Kidney glomerular epithelial cell (primary cell): ENCODE data around the gene GLE1.

Experiments
- DNase-seq: peaks from one replicate; lab custom pipeline; 2025; lab: John Stamatoyannopoulos, UW

The GLE1 gene, protein sequence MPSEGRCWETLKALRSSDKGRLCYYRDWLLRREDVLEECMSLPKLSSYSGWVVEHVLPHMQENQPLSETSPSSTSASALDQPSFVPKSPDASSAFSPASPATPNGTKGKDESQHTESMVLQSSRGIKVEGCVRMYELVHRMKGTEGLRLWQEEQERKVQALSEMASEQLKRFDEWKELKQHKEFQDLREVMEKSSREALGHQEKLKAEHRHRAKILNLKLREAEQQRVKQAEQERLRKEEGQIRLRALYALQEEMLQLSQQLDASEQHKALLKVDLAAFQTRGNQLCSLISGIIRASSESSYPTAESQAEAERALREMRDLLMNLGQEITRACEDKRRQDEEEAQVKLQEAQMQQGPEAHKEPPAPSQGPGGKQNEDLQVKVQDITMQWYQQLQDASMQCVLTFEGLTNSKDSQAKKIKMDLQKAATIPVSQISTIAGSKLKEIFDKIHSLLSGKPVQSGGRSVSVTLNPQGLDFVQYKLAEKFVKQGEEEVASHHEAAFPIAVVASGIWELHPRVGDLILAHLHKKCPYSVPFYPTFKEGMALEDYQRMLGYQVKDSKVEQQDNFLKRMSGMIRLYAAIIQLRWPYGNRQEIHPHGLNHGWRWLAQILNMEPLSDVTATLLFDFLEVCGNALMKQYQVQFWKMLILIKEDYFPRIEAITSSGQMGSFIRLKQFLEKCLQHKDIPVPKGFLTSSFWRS

DNA sequence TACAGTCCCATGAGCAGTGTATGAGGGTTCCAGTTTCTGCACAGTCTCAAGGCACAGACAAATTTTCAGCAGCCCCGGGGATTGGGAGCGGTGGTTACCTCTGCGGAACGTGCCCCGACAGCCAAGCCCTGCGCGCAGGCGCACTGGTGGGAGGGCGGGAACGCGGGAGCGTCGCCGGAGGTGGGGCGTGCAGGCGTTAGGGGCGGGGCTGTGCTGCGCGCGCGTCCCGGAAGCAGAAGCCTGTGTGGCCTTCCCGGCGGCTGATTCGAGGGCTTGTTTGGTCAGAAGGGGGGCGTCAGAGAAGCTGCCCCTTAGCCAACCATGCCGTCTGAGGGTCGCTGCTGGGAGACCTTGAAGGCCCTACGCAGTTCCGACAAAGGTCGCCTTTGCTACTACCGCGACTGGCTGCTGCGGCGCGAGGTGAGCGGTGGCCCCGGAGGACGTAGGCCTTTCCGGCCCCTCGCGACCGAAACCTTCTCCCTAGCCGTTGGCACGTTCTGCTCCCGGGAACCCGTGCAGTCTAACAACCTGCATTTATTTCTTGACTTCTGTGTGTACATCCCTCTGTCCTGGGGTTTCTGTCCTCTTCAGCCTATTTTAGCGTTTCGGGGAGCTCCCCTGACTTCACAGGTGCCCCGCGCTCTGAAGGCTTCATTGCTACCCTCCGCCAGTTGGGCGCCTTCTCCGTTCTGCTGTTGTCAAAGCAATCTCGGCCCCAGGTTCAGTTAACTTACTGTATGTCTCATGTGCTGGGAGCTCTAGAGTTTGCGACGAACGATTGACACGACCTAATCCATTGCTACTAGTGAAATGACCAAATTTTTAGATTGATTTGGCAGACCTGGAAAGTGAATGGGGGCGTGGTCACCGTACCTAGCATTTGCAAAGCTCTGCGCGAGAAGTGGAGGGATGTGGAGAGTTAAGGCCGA lies at the start of gene GLE1:
TSS of gene GLE1 (plus strand) at position 235 of the 929 bp plus-strand sequence. CDS start at position 322, 87 bp downstream.
- peak; percentile 77 for DNase-seq

DNA sequence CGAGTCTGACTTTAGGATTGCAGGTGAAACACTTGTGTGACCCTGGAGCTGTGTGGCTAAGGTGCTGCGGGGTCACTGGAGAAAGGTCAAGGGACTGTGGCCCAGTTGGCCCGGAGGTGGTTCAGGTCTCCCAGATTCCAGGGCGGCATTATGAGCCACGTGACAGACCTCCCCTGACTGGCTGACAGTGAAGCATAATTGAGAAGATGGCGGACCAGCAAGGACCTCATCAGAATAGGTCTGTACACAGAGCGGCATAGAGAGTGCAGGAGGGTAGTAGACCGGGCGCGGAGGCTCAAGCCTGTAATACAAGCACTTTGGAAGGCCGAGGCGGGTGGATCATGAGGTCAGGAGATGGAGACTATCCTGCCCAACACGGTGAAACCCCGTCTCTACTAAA lies 49.5 kb upstream of the GLE1 start:
- DNase-seq, result no peak

DNA sequence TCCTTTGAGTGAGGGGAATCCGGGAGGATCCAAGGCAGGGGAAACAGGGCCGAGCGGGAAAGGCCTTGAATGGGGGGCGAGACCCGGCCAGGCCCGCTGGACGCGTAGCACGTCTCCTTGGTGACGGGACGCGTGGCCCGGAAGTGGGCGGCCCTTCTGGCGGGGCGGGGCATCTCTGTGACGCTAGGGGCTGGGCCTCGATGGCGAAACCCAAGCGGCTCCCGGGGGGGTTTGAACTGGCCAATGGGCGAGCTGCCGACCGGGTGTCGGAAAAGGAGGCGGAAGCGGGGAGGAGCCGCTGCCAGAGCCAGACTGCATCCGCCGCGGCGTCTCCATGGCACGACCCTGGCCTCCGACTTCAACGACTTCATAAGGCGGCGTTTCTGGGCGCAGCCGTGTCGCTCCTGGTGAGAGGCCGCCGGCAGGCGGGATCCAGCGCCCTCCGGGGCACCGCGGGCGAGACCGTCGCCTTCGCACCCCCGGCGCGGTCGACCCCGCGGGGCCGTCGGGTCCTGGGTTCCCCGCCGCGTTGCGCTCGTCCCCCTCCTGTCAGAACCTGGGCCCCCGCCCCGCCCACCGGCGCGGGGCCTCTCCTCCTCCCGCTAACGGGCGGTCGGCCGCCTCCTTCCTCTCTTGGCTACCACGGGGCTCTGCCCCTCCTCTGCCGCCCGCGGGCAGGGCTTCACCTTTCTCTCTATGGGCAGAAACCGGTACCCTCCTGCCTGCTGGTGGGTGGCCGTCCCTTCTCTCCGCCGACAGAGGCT lies 48.5 kb upstream of the GLE1 start, which contains the start of gene ODF2:
TSS of gene ODF2 (plus strand) at position 158 of the 764 bp plus-strand sequence. CDS start at position 244, 86 bp downstream.
- peak; percentile 89 for DNase-seq

DNA sequence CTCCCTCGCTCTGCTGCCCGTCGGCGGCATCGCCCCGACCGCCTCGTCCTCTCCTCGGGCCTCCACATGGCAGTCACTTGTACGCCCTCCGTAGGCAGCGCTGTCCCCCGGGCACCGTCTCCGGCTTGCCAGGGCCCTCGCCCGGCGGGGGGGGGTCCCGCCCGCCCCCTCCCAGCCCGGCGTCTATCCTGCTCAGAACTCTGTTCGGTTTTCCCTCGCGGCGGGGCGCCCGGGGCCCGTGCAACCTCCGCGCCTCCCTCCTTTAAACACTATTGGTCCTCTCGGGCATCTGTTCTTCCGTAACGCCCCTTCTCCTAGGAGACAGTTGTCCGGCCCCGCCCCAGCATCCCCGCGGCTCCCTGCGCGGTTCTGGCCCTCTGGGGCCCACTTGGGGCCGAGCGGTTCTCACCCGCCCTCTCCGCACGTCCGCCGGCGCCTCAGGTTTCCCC lies 47.9 kb upstream of the GLE1 start:
- peak; percentile 31 for DNase-seq

DNA sequence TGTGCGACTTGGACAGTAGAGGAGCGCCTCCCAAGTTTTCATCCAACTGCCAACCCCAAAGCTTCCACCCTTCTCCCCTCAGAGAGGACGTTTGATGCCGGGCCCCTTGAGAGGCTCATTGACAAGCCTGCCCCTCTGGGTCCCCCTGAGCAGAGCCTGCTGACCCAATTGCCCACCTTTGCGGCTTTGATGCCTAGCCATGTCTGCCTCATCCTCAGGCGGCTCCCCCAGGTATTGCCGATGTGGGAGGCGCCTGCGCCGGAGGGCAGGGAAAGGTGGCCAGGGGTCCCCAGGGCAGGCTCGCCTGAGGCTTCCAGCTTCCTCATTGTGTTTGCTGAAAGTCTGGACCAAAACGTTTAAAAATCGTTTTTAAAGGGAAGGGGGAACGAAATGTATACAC lies 47.3 kb upstream of the GLE1 start:
- no peak for DNase-seq

DNA sequence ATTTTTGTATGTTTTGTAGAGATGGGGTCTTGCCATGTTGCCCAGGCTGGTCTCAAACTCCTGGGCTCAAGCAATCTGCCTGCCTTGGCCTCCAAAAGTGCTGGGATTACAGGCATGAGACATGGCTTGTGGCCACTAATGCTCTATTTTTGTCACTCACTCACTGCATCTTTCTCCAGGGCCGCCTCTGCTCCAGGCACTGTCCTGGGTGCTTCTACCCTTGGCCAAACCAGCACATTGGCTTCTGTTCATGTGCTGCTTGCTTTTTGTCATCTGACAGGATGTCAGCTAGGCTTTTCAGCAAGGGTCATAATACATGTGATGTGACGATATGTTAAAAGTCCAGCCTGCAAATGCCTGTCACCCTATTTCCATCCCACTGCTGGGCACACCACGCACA lies 45.5 kb upstream of the GLE1 start:
- DNase-seq, result no peak

DNA sequence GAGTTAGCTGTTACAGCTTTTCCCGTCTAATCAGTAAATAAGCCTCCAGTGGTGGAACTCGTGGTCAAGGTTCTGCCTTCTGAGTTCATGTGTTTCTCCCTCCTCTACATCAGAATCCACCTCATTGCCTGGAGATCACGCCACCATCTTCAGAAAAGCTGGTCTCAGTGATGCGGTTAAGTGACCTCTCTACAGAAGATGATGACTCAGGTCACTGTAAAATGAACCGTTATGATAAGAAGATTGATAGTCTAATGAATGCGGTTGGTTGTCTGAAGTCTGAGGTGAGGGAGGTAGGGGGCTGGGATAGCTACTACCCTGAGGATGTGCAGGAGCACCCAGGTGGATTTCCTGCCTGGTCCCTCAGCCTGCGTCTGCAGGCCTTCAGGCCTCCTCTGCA lies 35.4 kb upstream of the GLE1 start:
- no peak for DNase-seq

DNA sequence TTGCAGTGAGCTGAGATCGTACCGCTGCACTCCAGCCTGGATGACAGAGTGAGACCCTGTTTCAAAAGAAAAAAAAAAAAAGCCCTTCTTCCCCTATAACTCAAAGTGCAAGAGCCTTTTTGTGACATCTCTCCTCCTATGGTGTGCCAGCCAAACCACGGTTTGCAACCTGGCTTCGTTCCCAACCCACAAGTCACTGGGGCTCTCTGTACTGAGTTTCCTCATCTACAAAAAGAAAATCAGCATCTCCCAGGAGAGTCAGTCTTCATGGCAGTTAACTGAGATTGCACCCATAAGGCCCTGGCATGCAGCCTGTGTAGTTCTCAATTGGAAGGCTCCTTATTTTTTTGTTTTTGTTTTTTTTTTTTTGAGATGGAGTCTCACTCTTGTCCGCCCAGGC lies 34.0 kb upstream of the GLE1 start:
- DNase-seq, result no peak

DNA sequence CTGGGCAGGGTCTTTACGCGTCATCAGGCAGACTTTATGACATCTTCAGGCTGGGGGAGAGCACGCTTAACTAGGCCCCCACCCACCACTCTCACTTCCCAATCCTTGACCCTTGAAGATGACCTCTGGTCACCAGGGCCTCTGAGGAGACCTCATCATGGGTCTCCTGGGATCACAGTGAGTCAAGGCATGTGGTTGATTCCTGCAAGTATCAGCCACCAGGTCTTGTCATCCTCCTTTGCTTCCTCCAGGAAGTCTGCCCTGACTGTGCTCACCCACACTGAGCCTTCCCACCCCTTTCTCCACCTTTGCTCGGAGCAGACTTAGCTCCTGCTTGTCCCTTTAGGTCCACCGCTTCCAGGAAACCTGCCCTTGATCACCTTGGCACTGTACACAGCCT lies 31.4 kb upstream of the GLE1 start:
- no peak for DNase-seq

DNA sequence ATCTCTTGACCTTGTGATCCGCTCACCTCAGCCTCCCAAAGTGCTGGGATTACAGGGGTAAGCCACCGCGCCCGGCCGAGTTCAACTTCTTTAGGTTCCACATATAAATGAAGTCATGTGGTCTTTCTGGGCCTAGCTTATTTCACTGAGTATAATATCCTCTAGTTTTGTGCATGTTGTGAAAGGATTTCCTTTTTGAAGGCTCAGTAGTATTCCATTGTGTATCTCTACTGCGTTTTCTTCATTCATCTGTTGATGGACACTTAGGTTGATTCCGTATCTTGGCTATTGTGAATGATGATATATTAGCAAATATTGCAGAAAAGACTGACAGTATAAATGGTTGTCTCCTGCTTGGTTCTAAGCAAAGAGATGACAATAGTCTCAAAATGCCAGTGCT lies 28.7 kb upstream of the GLE1 start:
- DNase-seq, result no peak

DNA sequence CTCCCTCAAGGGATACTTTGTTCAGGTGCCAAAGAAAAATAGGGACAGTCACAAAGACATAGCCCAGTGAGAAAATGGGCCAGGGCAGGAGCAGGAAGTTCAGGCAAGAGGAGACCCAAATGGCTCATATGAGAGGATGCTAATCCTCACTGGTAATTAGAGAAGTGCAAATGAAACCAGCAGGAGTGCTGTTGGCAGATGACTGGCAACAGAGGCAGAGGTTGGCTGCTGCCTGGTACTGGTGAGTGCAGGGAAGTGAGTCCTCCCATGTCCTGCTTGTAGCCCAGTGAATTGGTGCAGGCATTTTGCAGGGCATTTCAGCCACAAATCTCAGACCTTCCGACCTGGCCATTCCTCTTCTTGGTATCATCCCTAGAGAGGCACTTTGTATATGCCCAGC lies 25.3 kb upstream of the GLE1 start:
- DNase-seq, result no peak

DNA sequence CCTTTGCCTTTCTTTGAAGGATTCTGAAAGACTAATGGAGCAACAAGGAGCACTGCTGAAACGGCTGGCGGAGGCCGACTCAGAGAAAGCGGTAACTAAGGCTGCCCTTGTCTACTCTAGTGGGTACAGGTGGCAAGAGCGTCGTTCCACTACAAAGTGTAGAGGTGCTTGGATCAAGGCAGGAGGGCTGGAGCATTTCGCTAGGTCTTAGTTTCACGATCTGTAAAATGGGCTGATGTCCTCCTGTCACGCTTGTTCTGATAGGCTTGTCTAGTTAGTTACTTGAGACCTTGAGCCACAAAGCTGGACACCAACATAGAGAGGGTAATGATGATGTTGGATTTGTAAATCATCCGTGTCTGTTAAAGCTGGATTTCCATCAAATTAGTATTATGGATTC lies 23.0 kb upstream of the GLE1 start:
- no peak for DNase-seq

DNA sequence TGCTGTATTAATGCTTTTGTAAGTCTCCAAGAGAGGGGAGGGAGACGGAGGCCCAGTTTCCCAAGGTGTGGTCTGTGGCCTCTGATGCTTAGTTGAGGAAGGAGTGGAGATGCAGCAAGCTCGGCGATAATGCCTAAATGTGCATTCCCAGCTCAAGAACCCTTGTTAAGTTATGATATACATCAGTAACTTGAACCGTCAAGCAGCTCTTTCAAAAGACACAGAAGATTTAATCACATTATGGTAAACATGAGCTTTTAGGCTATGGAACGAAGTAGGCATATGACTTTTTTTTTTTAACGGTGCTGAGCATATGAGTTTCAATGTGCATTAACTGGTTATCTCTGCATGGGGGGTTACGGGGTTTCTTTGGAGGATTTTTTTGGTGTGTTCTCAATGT lies 22.3 kb upstream of the GLE1 start:
- no peak for DNase-seq

DNA sequence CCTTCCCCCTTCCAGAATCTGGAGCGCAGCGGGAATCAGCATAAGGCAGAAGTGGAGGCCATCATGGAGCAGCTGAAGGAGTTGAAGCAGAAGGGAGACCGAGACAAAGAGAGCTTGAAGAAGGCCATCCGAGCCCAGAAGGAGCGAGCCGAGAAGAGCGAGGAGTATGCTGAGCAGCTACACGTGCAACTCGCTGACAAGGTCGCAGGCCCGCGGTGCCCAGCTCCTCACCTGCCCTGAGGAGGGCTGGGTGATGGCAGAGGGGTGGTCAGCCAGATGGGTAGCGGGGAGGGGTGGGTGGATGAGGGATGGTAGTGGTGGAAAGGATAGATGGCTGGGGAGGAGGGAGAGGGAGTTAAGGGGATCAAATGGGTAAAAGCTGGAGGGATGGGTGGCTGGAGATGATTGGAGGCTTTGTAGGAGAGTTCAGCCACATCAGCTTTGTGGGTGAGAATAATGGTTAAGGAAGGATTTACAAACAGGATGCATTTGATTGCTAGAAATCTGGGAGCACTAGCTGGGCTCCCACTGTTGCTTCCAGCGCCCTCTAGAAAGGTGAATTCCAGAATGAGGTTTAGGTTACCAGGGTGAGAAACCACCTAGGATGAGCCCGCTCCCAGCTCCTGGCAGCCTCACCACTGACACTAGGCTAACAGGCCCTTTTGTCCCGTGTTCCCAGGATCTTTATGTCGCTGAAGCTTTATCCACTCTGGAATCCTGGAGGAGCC lies 19.7 kb upstream of the GLE1 start:
- DNase-seq, result no peak

DNA sequence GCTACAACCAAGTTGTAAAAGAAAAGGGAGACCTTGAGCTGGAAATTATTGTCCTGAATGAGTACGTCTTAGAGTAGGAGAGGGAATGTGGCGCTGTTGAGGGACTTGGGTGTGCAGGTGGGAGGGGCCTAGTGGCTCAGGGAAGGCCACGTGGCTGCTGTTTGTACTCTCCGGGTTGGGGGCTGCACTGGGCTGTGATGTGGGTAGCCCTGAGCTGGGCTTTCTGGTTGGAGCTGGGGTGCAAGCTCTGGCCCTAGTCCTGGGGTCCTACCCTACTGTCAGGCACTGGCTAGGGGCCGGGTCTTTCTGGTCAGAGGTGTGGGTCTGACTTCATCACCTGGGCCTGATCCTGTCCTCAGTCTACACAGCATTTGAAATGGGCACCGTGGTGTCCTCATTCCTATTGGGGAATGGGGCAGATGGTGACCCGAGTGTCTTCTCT lies 19.1 kb upstream of the GLE1 start:
- no peak for DNase-seq

DNA sequence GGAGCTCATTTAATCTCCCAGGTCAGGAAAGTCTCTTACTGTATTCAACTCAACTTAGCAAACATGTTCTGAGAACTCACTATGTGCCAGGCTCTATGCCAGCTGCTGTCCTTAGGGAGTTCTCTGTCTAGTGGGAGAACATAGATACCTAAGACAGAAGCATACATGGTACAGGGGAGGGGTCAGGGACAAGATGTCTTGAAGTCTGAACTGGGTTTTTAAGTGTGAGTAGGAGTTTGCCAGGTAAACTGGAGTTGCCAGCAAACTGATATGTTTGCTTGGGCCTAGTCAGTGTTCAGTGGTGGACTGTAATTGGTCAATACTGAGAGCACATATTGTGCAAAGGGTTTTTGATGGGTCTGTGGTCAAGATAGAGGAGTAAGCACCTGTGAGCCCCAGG lies 18.3 kb upstream of the GLE1 start:
- DNase-seq, result no peak

DNA sequence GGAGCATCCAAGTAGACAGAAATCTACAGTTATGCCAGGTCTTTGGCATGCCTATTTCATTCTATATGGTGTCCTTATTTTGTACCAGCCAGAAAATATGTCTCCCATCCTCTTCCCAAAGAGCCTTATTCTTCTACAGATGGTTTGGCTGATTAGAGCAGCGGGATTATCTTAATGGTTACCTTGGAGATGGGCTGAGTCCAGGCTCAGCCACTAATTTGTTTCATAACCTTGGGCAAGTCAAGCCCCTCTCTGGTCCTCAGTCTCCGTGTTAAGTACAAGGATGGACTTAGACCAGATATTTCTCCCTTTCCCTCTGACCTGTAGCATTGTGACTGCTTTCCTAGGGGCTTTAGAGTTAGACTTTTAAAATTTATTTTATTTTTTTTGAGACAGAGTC lies 11.1 kb upstream of the GLE1 start:
- DNase-seq, result no peak

DNA sequence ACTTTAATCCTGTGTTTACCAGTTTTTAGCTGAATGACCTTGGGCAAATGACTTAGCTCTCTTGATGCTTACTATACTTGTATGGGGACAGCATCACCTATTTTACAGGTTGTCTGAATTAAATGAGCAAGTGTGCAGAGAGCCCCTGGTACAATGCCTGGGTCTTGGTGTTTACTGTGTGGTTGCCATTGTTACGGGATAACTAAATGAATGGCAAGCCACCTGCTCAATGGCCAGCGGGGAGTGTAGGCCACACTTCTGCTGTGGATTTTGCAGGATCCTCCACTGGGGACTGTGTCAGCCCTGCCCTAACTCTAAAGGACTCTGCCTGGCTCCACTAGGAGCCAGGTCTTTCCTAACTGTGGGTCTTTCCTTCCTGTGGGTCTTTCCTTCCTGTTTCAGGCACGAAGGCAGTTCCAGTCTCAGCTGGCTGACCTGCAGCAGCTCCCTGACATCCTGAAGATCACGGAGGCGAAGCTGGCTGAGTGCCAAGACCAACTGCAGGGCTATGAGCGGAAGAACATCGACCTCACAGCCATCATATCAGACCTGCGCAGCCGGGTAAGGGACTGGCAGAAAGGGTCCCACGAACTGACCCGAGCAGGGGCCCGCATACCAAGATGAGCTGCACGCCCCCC lies 10.3 kb upstream of the GLE1 start:
- peak; percentile 14 for DNase-seq

DNA sequence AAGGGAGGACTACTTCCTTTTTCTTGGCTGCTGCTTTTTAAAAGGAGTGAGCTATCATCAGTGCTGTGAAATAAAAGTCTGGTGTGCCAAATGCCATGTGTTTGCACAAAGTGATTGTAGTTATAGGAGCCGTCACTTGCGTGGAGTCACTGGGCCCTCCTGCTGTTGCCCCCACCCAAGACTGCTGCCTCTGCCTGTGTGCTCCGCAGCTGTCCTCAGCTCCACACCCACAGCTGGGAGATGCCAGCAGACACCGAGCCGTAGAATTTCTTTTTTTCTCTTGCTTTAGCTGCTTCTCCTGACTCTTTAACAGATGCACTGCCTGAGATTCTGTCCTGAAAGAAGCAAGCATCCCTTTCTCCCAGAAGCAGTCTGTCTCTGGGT lies 9.8 kb upstream of the GLE1 start:
- no peak for DNase-seq

DNA sequence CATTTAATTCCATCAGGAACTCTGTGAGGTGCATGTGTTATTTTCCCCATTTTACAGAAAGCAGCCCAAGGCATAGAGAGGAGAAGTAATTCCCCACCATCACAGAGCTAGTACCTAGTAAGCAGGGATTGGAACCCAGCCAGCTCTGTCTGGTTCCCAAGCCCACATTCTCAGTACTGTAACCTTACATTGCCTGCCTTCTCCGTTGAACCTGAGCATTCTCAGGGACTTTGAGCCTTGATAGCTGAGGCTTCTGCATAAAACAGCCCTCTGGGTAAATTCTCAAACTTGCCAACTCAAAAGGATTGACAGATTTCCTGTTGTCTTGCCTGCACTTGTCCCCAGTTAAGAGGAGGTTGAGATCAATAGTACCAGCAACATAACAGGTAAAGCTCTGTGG lies 9.2 kb upstream of the GLE1 start:
- no peak for DNase-seq
